Activated naive CD8-positive, alpha-beta T cell treated with anti-CD3 and anti-CD28 coated beads for 36 hours (primary cell): Measurements from ENCODE around the gene ZBTB39. TPM values are rescaled to one million over a fixed set of nuclear protein-coding genes. Genes with fewer than 3 reads are reported as not detected.
"Not testable (repeated sequence)": the region's sequence is repeated elsewhere in the genome, so short reads cannot be mapped to it uniquely, and the experiment has no call there.

Source experiments
- DNase-seq: peaks from one replicate; pipeline ENCODE4 v3.0.0; 2021
- H3K27ac Mint-ChIP-seq: one replicate; pipeline ENCODE4 v1.8.0; 2022; ENCODE audit warnings: mild to moderate bottlenecking, moderate library complexity, mixed read lengths
- H3K27me3 Mint-ChIP-seq: one replicate; pipeline ENCODE4 v1.8.0; 2022; ENCODE audit warnings: mild to moderate bottlenecking, mixed read lengths
- H3K36me3 Mint-ChIP-seq: one replicate; pipeline ENCODE4 v1.8.0; 2021; ENCODE audit warnings: mild to moderate bottlenecking, mixed read lengths
- H3K4me1 Mint-ChIP-seq: one replicate; pipeline ENCODE4 v1.8.0; 2021; ENCODE audit warnings: mixed read lengths
- H3K4me3 Mint-ChIP-seq: one replicate; pipeline ENCODE4 v1.8.0; 2022; ENCODE audit warnings: mild to moderate bottlenecking, moderate library complexity, mixed read lengths
- H3K9me3 Mint-ChIP-seq: one replicate; pipeline ENCODE4 v1.8.0; 2022; ENCODE audit warnings: mixed read lengths
- total RNA-seq, 2 experiments: library from RNA; stranded (reverse); gene quantifications; one replicate each; pipeline ENCODE4 v1.2.3, GENCODE V29; 2021

The ZBTB39 gene
- total RNA-seq, 2 experiments from 2014 or later: 7.0 to 7.2 TPM

GRCh38 chr12:57040750-57041149 lies 34.4 kb upstream of the ZBTB39 start:
- Mint-ChIP-seq H3K4me3 (no peak overlapping the region), H3K27ac (no peak overlapping the region)

GRCh38 chr12:57040211-57040610 lies 33.9 kb upstream of the ZBTB39 start:
- DNase-seq: no peak
- no peaks in the 10 kb centered on the region for H3K36me3 Mint-ChIP-seq
- H3K27me3 Mint-ChIP-seq: peaks cover 3% of the 10 kb centered on the region
- H3K9me3 Mint-ChIP-seq: no peaks in the 10 kb centered on the region
- no peak overlapping the region for H3K27ac Mint-ChIP-seq
- no peak overlapping the region for H3K4me3 Mint-ChIP-seq
- H3K4me1 Mint-ChIP-seq: peaks cover 2% of the 10 kb centered on the region

More at GRCh38 chr12:57040750-57041149, 34.4 kb upstream of the ZBTB39 start:
- DNase-seq: no peak
- Mint-ChIP-seq H3K9me3 (no peaks in the 10 kb centered on the region), H3K4me1 (peaks cover 5% of the 10 kb centered on the region), H3K36me3 (no peaks in the 10 kb centered on the region), H3K27me3 (peaks cover 3% of the 10 kb centered on the region)

GRCh38 chr12:57039016-57039798 lies 32.9 kb upstream of the ZBTB39 start:
- Mint-ChIP-seq H3K4me1 (no peaks in the 10 kb centered on the region), H3K9me3 (no peaks in the 10 kb centered on the region), H3K27me3 (peaks cover 3% of the 10 kb centered on the region), H3K36me3 (no peaks in the 10 kb centered on the region), H3K4me3 (no peak overlapping the region), H3K27ac (no peak overlapping the region)
- DNase-seq: no peak

GRCh38 chr12:57037264-57037663 lies 30.9 kb upstream of the ZBTB39 start:
- Mint-ChIP-seq H3K36me3 (no peaks in the 10 kb centered on the region), H3K4me1 (no peaks in the 10 kb centered on the region), H3K27me3 (peaks cover 3% of the 10 kb centered on the region), H3K9me3 (no peaks in the 10 kb centered on the region), H3K4me3 (no peak overlapping the region), H3K27ac (no peak overlapping the region)
- DNase-seq: no peak

GRCh38 chr12:57033431-57033830 lies 27.1 kb upstream of the ZBTB39 start:
- H3K36me3 Mint-ChIP-seq: no peaks in the 10 kb centered on the region
- no peaks in the 10 kb centered on the region for H3K27me3 Mint-ChIP-seq
- H3K9me3 Mint-ChIP-seq: no peaks in the 10 kb centered on the region
- H3K27ac Mint-ChIP-seq: no peak overlapping the region
- peaks cover 15% of the 10 kb centered on the region for H3K4me1 Mint-ChIP-seq
- H3K4me3 Mint-ChIP-seq: no peak overlapping the region
- DNase-seq: no peak

- Mint-ChIP-seq H3K27ac (no peak overlapping the region), H3K36me3 (no peaks in the 10 kb centered on the region), H3K9me3 (no peaks in the 10 kb centered on the region), H3K4me1 (peaks cover 29% of the 10 kb centered on the region), H3K4me3 (no peak overlapping the region), H3K27me3 (no peaks in the 10 kb centered on the region)
- DNase-seq: no peak
These were observed 25.4 kb upstream of the ZBTB39 start for GRCh38 chr12:57031789-57032188.

- H3K9me3 Mint-ChIP-seq: no peaks in the 10 kb centered on the region
- H3K36me3 Mint-ChIP-seq: no peaks in the 10 kb centered on the region
- H3K4me1 Mint-ChIP-seq: peaks cover 33% of the 10 kb centered on the region
- H3K4me3 Mint-ChIP-seq: no peak overlapping the region
- no peaks in the 10 kb centered on the region for H3K27me3 Mint-ChIP-seq
- DNase-seq: no peak
- H3K27ac Mint-ChIP-seq: no peak overlapping the region
These were observed 24.9 kb upstream of the ZBTB39 start for GRCh38 chr12:57031138-57031725.

- no peaks in the 10 kb centered on the region for H3K36me3 Mint-ChIP-seq
- no peak for DNase-seq
- no peaks in the 10 kb centered on the region for H3K9me3 Mint-ChIP-seq
- peaks cover 35% of the 10 kb centered on the region for H3K4me1 Mint-ChIP-seq
- H3K4me3 Mint-ChIP-seq: no peak overlapping the region
- no peak overlapping the region for H3K27ac Mint-ChIP-seq
- H3K27me3 Mint-ChIP-seq: no peaks in the 10 kb centered on the region
These were observed 23.1 kb upstream of the ZBTB39 start for GRCh38 chr12:57029457-57029856.

GRCh38 chr12:57027805-57028153 lies 21.4 kb upstream of the ZBTB39 start:
- DNase-seq: no peak
- no peak overlapping the region for H3K4me3 Mint-ChIP-seq
- no peaks in the 10 kb centered on the region for H3K27me3 Mint-ChIP-seq
- no peaks in the 10 kb centered on the region for H3K36me3 Mint-ChIP-seq
- H3K4me1 Mint-ChIP-seq: peaks cover 35% of the 10 kb centered on the region
- H3K27ac Mint-ChIP-seq: peak overlapping the region; percentile 81
- no peaks in the 10 kb centered on the region for H3K9me3 Mint-ChIP-seq

- DNase-seq: no peak
- H3K4me3 Mint-ChIP-seq: peak overlapping the region; percentile 19
- H3K27ac Mint-ChIP-seq: peak overlapping the region; percentile 81
- no peaks in the 10 kb centered on the region for H3K27me3 Mint-ChIP-seq
- H3K36me3 Mint-ChIP-seq: no peaks in the 10 kb centered on the region
- peaks cover 35% of the 10 kb centered on the region for H3K4me1 Mint-ChIP-seq
- no peaks in the 10 kb centered on the region for H3K9me3 Mint-ChIP-seq
These were observed 20.9 kb upstream of the ZBTB39 start for GRCh38 chr12:57027011-57027804.

- Mint-ChIP-seq H3K27ac (no peak overlapping the region), H3K9me3 (no peaks in the 10 kb centered on the region), H3K27me3 (no peaks in the 10 kb centered on the region)
These were observed 18.9 kb upstream of the ZBTB39 start for GRCh38 chr12:57025196-57025595.

GRCh38 chr12:57022324-57022723 lies 16.0 kb upstream of the ZBTB39 start:
- not testable (repeated sequence) for H3K4me3 Mint-ChIP-seq, H3K36me3 Mint-ChIP-seq, H3K27ac Mint-ChIP-seq, H3K27me3 Mint-ChIP-seq, H3K9me3 Mint-ChIP-seq, DNase-seq
- peaks cover 24% of the 10 kb centered on the region for H3K4me1 Mint-ChIP-seq

More at GRCh38 chr12:57025196-57025595, 18.9 kb upstream of the ZBTB39 start:
- Mint-ChIP-seq H3K4me1 (peaks cover 24% of the 10 kb centered on the region), H3K4me3 (no peak overlapping the region), H3K36me3 (no peaks in the 10 kb centered on the region)
- DNase-seq: no peak

- Mint-ChIP-seq H3K4me3 (no peak overlapping the region), H3K27me3 (no peaks in the 10 kb centered on the region), H3K27ac (no peak overlapping the region), H3K36me3 (no peaks in the 10 kb centered on the region), H3K4me1 (peaks cover 12% of the 10 kb centered on the region), H3K9me3 (no peaks in the 10 kb centered on the region)
- DNase-seq: no peak
These were observed 13.8 kb upstream of the ZBTB39 start for GRCh38 chr12:57019983-57020719.

- H3K9me3 Mint-ChIP-seq: no peaks in the 10 kb centered on the region
- no peak overlapping the region for H3K27ac Mint-ChIP-seq
- H3K36me3 Mint-ChIP-seq: no peaks in the 10 kb centered on the region
- peaks cover 12% of the 10 kb centered on the region for H3K4me1 Mint-ChIP-seq
- no peak for DNase-seq
- no peak overlapping the region for H3K4me3 Mint-ChIP-seq
- peaks cover 2% of the 10 kb centered on the region for H3K27me3 Mint-ChIP-seq
These were observed 12.6 kb upstream of the ZBTB39 start for GRCh38 chr12:57018906-57019305.

- H3K36me3 Mint-ChIP-seq, DNase-seq, H3K4me3 Mint-ChIP-seq, H3K27ac Mint-ChIP-seq, H3K27me3 Mint-ChIP-seq, H3K9me3 Mint-ChIP-seq: not testable (repeated sequence)
- peaks cover 12% of the 10 kb centered on the region for H3K4me1 Mint-ChIP-seq
These were observed 12.0 kb upstream of the ZBTB39 start for GRCh38 chr12:57018353-57018752.
